MCF 10A (cell line): ENCODE results near the gene LTF. TPM values are rescaled to one million over a fixed set of nuclear protein-coding genes. Genes with fewer than 3 reads are reported as not detected.
A peak's percentile ranks its signal among the peaks of the same experiment; 100 is the strongest.
"Not testable (repeated sequence)": the region's sequence is repeated elsewhere in the genome, so short reads cannot be mapped to it uniquely, and the experiment has no call there.

ENCODE experiments used
- BruUV-seq: library from RNA; stranded (reverse); fragments of 400-500 nt; replicated peaks from 2 replicates; lab custom pipeline; 2021; lab: Mats Ljungman, UMichigan
- CTCF ChIA-PET: fragments of 300-600 bp; sonication (Branson Sonifier 250); formaldehyde crosslinking; extraction: SDS; loops from one replicate; lab custom pipeline; 2021; ENCODE audit warnings: antibody characterized with exemption, inconsistent platforms; lab: Yijun Ruan, JAX
- POLR2A ChIA-PET: fragments of 300-600, 350-650 bp; sonication (Branson Sonifier 250); formaldehyde crosslinking; extraction: SDS; loops from one replicate; lab custom pipeline; 2020; ENCODE audit warnings: antibody characterized with exemption, inconsistent platforms; lab: Yijun Ruan, JAX
- DNase-seq: peaks from one replicate; pipeline ENCODE4 v3.0.0-alpha.2; 2018; ENCODE audit not compliant: unreplicated experiment
- H3K27ac Mint-ChIP-seq: one replicate; pipeline ENCODE4 v1.8.0; 2022; ENCODE audit warnings: mild to moderate bottlenecking, low read depth, mixed read lengths; ENCODE audit not compliant: unreplicated experiment
- H3K27me3 Mint-ChIP-seq: one replicate; pipeline ENCODE4 v1.8.0; 2022; ENCODE audit warnings: mixed read lengths; ENCODE audit not compliant: insufficient read depth, unreplicated experiment
- H3K36me3 Mint-ChIP-seq: one replicate; pipeline ENCODE4 v1.8.0; 2022; ENCODE audit warnings: mild to moderate bottlenecking, moderate library complexity, mixed read lengths; ENCODE audit not compliant: insufficient read depth, unreplicated experiment
- H3K4me1 Mint-ChIP-seq: one replicate; pipeline ENCODE4 v1.8.0; 2022; ENCODE audit warnings: mixed read lengths; ENCODE audit not compliant: insufficient read depth, unreplicated experiment
- H3K4me3 Mint-ChIP-seq: one replicate; pipeline ENCODE4 v1.8.0; 2022; ENCODE audit warnings: mild to moderate bottlenecking, moderate library complexity, mixed read lengths; ENCODE audit not compliant: unreplicated experiment
- H3K9me3 Mint-ChIP-seq: one replicate; pipeline ENCODE4 v1.8.0; 2022; ENCODE audit warnings: mixed read lengths; ENCODE audit not compliant: unreplicated experiment
- intact Hi-C: fragments of 100-400 bp; cut with micrococcal nuclease; formaldehyde crosslinking; loops from 2 replicates; pipeline ENCODE4 v1.14.1; 2022
- total RNA-seq: library from RNA; stranded (reverse); gene quantifications from 2 replicates; pipeline ENCODE4 v1.2.3, GENCODE V29; 2022
- TF ChIP-seq, protein P1 (sequence below): fragments of 200-600 bp; IDR thresholded peaks from one replicate; pipeline ENCODE4 v1.8.0; 2022; ENCODE audit warnings: antibody characterized with exemption, mild to moderate bottlenecking; ENCODE audit not compliant: unreplicated experiment

The LTF gene
- total RNA-seq, 1 experiment from 2014 or later = not detected

DNA sequence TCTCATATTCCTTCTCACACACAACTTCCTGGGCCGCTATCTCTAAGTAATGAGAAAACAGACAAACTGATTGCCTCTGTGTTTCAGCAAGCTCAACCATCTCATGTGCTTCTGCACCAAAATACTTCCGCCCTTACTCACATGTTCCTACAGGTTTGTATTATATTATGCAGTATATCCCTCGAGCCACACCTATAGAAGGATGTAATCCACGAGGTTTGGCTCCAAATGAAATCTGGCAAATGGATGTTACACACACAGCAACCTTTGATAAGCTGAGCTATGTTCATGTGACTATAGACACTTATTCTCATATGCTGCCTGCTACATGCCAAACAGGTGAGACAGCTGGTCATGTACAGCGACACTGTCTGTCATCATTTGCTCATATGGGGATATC, 35.0 kb downstream of the LTF start:
- H3K9me3 Mint-ChIP-seq = peaks cover 9% of the 10 kb centered on the region
- intact Hi-C loops = no loop called here
- POLR2A ChIA-PET = interaction anchor here (0.6 to 1.6 kb wide), 3 partner anchors 15 to 316 kb away, joined by 3 to 7 read pairs (median 3); no protein-coding TSS in a partner anchor
- H3K4me3 Mint-ChIP-seq = no peak overlapping the region
- H3K36me3 Mint-ChIP-seq = no peaks in the 10 kb centered on the region
- peaks cover 13% of the 10 kb centered on the region for H3K4me1 Mint-ChIP-seq
- H3K27me3 Mint-ChIP-seq = no peaks in the 10 kb centered on the region
- no TSS peak for BruUV-seq
- DNase-seq = peak; percentile 16
- TF ChIP-seq, protein P1, sequence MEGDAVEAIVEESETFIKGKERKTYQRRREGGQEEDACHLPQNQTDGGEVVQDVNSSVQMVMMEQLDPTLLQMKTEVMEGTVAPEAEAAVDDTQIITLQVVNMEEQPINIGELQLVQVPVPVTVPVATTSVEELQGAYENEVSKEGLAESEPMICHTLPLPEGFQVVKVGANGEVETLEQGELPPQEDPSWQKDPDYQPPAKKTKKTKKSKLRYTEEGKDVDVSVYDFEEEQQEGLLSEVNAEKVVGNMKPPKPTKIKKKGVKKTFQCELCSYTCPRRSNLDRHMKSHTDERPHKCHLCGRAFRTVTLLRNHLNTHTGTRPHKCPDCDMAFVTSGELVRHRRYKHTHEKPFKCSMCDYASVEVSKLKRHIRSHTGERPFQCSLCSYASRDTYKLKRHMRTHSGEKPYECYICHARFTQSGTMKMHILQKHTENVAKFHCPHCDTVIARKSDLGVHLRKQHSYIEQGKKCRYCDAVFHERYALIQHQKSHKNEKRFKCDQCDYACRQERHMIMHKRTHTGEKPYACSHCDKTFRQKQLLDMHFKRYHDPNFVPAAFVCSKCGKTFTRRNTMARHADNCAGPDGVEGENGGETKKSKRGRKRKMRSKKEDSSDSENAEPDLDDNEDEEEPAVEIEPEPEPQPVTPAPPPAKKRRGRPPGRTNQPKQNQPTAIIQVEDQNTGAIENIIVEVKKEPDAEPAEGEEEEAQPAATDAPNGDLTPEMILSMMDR = no peak
- CTCF ChIA-PET = interaction anchor here (1.0 to 1.4 kb wide), 3 partner anchors 10 to 52 kb away, joined by 3 to 7 read pairs (median 3); no protein-coding TSS in a partner anchor
- peak overlapping the region; percentile 40 for H3K27ac Mint-ChIP-seq

- BruUV-seq = TSS peak; percentile 62
- H3K27me3 Mint-ChIP-seq = no peaks in the 10 kb centered on the region
- H3K36me3 Mint-ChIP-seq = no peaks in the 10 kb centered on the region
- intact Hi-C loops = no loop called here
- peaks cover 9% of the 10 kb centered on the region for H3K9me3 Mint-ChIP-seq
- no peak for DNase-seq
- H3K4me3 Mint-ChIP-seq = no peak overlapping the region
- H3K27ac Mint-ChIP-seq = peak overlapping the region; percentile 40
- H3K4me1 Mint-ChIP-seq = peaks cover 13% of the 10 kb centered on the region
- TF ChIP-seq, protein P1 = no peak
- CTCF ChIA-PET = interaction anchor here (1.0 to 1.4 kb wide), 4 partner anchors 10 to 491 kb away, joined by 3 to 7 read pairs (median 3); no protein-coding TSS in a partner anchor
- POLR2A ChIA-PET = interaction anchor here (0.6 to 1.6 kb wide), 2 partner anchors 14 to 43 kb away, joined by 3 to 7 read pairs; no protein-coding TSS in a partner anchor
Measured at GRCh38 chr3:46429250-46429649, 35.5 kb downstream of the LTF start.

GRCh38 chr3:46427916-46428833, 36.5 kb downstream of the LTF start:
- CTCF ChIA-PET = interaction anchor here (0.6 to 1.4 kb wide), 3 partner anchors 50 to 490 kb away, joined by 3 read pairs; no protein-coding TSS in a partner anchor
- H3K27ac Mint-ChIP-seq = no peak overlapping the region
- no peak overlapping the region for H3K4me3 Mint-ChIP-seq
- TF ChIP-seq, protein P1 = no peak
- H3K4me1 Mint-ChIP-seq = peaks cover 19% of the 10 kb centered on the region
- no TSS peak for BruUV-seq
- DNase-seq = no peak
- intact Hi-C loops = no loop called here
- no peaks in the 10 kb centered on the region for H3K36me3 Mint-ChIP-seq
- H3K27me3 Mint-ChIP-seq = no peaks in the 10 kb centered on the region
- peaks cover 9% of the 10 kb centered on the region for H3K9me3 Mint-ChIP-seq
- POLR2A ChIA-PET = no interaction called here

DNA sequence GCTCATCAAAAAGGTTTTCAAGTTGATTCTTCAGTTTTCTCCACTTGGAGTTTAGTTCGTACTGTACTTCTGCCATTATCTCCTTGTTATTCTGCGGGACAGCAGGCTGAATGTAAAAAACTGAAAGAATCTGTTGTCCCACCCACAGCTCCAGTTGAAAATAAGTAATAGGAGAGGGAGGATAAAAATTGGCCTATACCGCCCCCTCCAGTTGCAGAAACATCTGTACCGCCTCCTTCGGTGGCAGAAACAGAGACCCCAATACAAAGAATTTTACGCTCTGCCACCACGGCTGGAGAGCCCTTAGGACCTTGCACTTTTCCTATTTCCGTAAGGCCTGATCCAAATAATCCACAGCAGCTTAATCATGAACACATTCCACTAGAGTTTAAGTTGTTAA, 37.3 kb downstream of the LTF start:
- H3K4me3 Mint-ChIP-seq, H3K36me3 Mint-ChIP-seq, DNase-seq, BruUV-seq, H3K27ac Mint-ChIP-seq, H3K27me3 Mint-ChIP-seq, intact Hi-C loops, H3K9me3 Mint-ChIP-seq, POLR2A ChIA-PET: not testable (repeated sequence)
- peaks cover 27% of the 10 kb centered on the region for H3K4me1 Mint-ChIP-seq
- CTCF ChIA-PET = interaction anchor here (0.6 kb wide), 1 partner anchor 175 kb away, joined by 3 read pairs; no protein-coding TSS in a partner anchor

- CTCF ChIA-PET, POLR2A ChIA-PET, H3K27me3 Mint-ChIP-seq, DNase-seq, BruUV-seq, H3K36me3 Mint-ChIP-seq, H3K4me3 Mint-ChIP-seq, H3K27ac Mint-ChIP-seq, intact Hi-C loops, H3K9me3 Mint-ChIP-seq: not testable (repeated sequence)
- peaks cover 29% of the 10 kb centered on the region for H3K4me1 Mint-ChIP-seq
Measured at GRCh38 chr3:46426476-46426875, 38.2 kb downstream of the LTF start.
